Ishikawa (cell line): ENCODE results near the gene TUBB6.

Experiments
- EP300 ChIP-seq: IDR thresholded peaks from 2 replicates; pipeline ENCODE4 v1.6.1; 2012; ENCODE audit warnings: borderline replicate concordance
- NFIC ChIP-seq: IDR thresholded peaks from 2 replicates; pipeline ENCODE4 v1.6.1; 2012
- REST ChIP-seq: IDR thresholded peaks from 2 replicates; pipeline ENCODE4 v1.6.1; 2012; ENCODE audit warnings: low read depth, mild to moderate bottlenecking

- peak; percentile 48 for TF ChIP-seq EP300
- TF ChIP-seq REST = no peak
- no peak for TF ChIP-seq NFIC
Measured at GRCh38 chr18:12287684-12288402, 20.2 kb upstream of the TUBB6 start.
